ENCODE data around the gene ZCCHC14. TPM values are rescaled to one million over a fixed set of nuclear protein-coding genes. Genes with fewer than 3 reads are reported as not detected.

The ZCCHC14 gene
- total and polyA plus RNA-seq, 2 of the 13 experiments (the other 11 are each of a cell fraction or from before 2014, with no cell fraction given), result 12.4 to 12.5 TPM

DNA sequence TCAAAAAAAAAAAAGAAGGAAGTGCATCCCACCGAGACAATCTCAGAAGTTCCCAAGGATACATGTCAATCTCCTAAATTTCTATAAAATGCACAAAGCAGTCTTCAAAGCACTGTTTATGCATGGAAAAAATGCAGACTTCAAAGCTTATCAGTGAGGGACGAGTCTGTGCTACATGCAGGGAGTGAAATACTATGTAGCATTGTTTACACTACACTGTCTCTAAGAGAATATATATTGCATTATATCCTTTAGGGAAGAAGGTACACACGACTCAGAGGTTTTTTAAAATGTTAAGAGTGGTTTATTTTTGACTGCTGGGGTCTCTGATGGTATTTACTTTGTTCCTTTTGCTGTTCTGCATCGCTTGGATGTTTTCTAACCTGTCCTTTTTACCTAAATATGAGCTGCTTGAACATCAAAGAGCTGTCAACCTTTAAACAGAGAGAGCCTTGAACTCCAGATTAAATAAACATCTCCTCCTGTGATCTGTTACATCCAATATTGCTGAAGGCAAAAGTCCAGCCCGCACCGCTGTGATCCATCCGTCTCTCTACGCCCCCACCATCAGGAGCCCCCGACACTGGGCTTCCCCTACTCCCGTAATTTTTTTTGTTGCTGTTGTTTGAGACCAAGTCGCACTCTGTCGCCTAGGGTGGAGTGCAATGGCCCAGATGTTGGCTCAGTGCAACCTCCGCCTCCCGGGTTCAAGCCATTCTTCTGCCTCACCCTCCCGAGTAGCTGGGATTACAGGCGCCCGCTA, 110.6 kb downstream of the ZCCHC14 start (continued):
- peak; percentile 61; the same call in 1 of the 2 replicates for TF ChIP-seq ZNF263 (CRISPR knock-in tag; IDR thresholded peaks at IDR 0.05)
- TF ChIP-seq SMARCC2 (IDR thresholded peaks at IDR 0.05), result no peak
- TF ChIP-seq SSRP1 (CRISPR knock-in tag; IDR thresholded peaks at IDR 0.05), result peak; percentile 34; the same call in 1 of the 2 replicates
- peak; percentile 85 for TF ChIP-seq ZNF264 (CRISPR knock-in tag; IDR thresholded peaks at IDR 0.05)
- TF ChIP-seq ZNF101 (CRISPR knock-in tag; IDR thresholded peaks at IDR 0.05; ENCODE audit: borderline replicate concordance, low read depth), result 0 out of 2 replicates have a peak, but pooled peaks have one; percentile 85
- TF ChIP-seq ZNF780A (CRISPR knock-in tag; IDR thresholded peaks at IDR 0.05), result no peak
- TF ChIP-seq FLYWCH1 (CRISPR knock-in tag; IDR thresholded peaks at IDR 0.05), result no peak
- TF ChIP-seq NCOR1 (IDR thresholded peaks at IDR 0.05; ENCODE audit: borderline replicate concordance, low read length), result peak; percentile 100
- TF ChIP-seq REL (CRISPR knock-in tag; conservative IDR thresholded peaks at IDR 0.05), result no peak; the same call in 1 of the 2 replicates
- no peak for TF ChIP-seq ZUFSP (CRISPR knock-in tag; IDR thresholded peaks at IDR 0.05; ENCODE audit: borderline replicate concordance)
- TF ChIP-seq ASH2L (IDR thresholded peaks at IDR 0.05; ENCODE audit: insufficient read length, low read depth, low read length), result peak; percentile 96
- TF ChIP-seq, protein P1, sequence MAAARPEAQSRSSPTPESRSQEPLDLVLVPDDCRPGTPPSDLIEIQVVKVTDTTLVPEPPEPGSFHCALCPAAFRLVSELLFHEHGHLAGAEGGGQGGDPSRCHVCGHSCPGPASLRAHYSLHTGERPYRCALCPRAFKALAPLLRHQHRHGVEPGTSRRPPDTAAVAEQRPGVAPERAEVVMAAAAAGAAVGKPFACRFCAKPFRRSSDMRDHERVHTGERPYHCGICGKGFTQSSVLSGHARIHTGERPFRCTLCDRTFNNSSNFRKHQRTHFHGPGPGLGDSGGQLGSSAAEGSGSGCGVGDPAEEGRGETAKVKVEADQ (CRISPR knock-in tag; IDR thresholded peaks at IDR 0.05; ENCODE audit: borderline replicate concordance), result peak; percentile 61; the same call in 1 of the 2 replicates
- no peak for TF ChIP-seq PLSCR1 (CRISPR knock-in tag; IDR thresholded peaks at IDR 0.05; ENCODE audit: borderline replicate concordance)
- no peak; the same call in 1 of the 2 replicates for TF ChIP-seq NR0B2 (CRISPR knock-in tag; IDR thresholded peaks at IDR 0.05)
- TF ChIP-seq ZNF142 (CRISPR knock-in tag; IDR thresholded peaks at IDR 0.05), result peak; percentile 84
- peak; percentile 93 for TF ChIP-seq DPF2 (CRISPR knock-in tag; IDR thresholded peaks at IDR 0.05; ENCODE audit: borderline replicate concordance, low read depth)
- TF ChIP-seq ZNF704 (CRISPR knock-in tag; IDR thresholded peaks at IDR 0.05; ENCODE audit: borderline replicate concordance), result peak; percentile 35; the same call in 1 of the 2 replicates

Data from HepG2 (cell line).